Common myeloid progenitor, CD34-positive (primary cell): ENCODE data around the gene RRP1B.
"Not testable (repeated sequence)": the region's sequence is repeated elsewhere in the genome, so short reads cannot be mapped to it uniquely, and the experiment has no call there.

Experiments
- CTCF ChIA-PET: fragments of 350-600 bp; sonication (Branson Sonifier 250); formaldehyde crosslinking; loops from one replicate; lab custom pipeline; 2021; ENCODE audit warnings: antibody characterized with exemption; lab: Charles Lee
- POLR2A ChIA-PET: fragments of 350-600 bp; sonication (Branson Sonifier 250); formaldehyde crosslinking; loops from one replicate; lab custom pipeline; 2021; ENCODE audit warnings: antibody characterized with exemption; lab: Charles Lee
- DNase-seq, 3 donors: peaks; one replicate each; pipeline versions ENCODE4 v3.0.0 to v3.0.0-alpha.2; 2013
- H3K27ac ChIP-seq, 2 experiments: 1 replicate in 1 of 2; 2 replicates in 1 of 2; pipeline ENCODE4 v1.7.0; 2013; ENCODE audit warnings: inconsistent platforms in 2 of 2, low read length in 2 of 2, mild to moderate bottlenecking in 2 of 2, low read depth in 1 of 2, moderate library complexity in 1 of 2; ENCODE audit not compliant: severe bottlenecking in 2 of 2, insufficient read depth in 1 of 2, poor library complexity in 1 of 2
- H3K27me3 ChIP-seq, 5 experiments: replicated peaks in 2 of 5; 1 replicate in 3 of 5; 2 replicates in 2 of 5; pipeline versions ENCODE4 v1.6.1 to v1.7.0; 2013; ENCODE audit warnings: low read length in 4 of 5, mild to moderate bottlenecking in 2 of 5, moderate library complexity in 2 of 5, inconsistent platforms in 1 of 5; ENCODE audit not compliant: insufficient read depth in 5 of 5, control insufficient read depth in 4 of 5
- H3K36me3 ChIP-seq, 4 experiments: 1 replicate in 2 of 4; 2 replicates in 2 of 4; pipeline versions ENCODE4 v1.6.1 to v1.7.0; 2013; ENCODE audit warnings: low read length in 3 of 4, control low read depth in 1 of 4, mild to moderate bottlenecking in 1 of 4; ENCODE audit not compliant: control insufficient read depth in 4 of 4, insufficient read depth in 4 of 4
- H3K4me1 ChIP-seq, 4 experiments: 1 replicate in 3 of 4; 2 replicates in 1 of 4; pipeline versions ENCODE4 v1.6.1 to v1.7.1; 2013; ENCODE audit warnings: low read length in 3 of 4, mild to moderate bottlenecking in 3 of 4, control low read depth in 1 of 4, inconsistent platforms in 1 of 4, moderate library complexity in 1 of 4; ENCODE audit not compliant: control insufficient read depth in 4 of 4, insufficient read depth in 4 of 4; ENCODE audit errors: control extremely low read depth in 1 of 4
- H3K4me3 ChIP-seq, 7 experiments: 1 replicate in 4 of 7; 2 replicates in 3 of 7; pipeline versions ENCODE4 v1.5.1 to v1.7.0; 2013; ENCODE audit warnings: mild to moderate bottlenecking in 7 of 7, low read length in 6 of 7, moderate library complexity in 6 of 7, inconsistent platforms in 2 of 7, low read depth in 2 of 7, control low read depth in 1 of 7; ENCODE audit not compliant: insufficient read depth in 4 of 7, control insufficient read depth in 1 of 7; ENCODE audit errors: extremely low read depth in 1 of 7
- H3K9me3 ChIP-seq, 5 experiments: 1 replicate in 4 of 5; 2 replicates in 1 of 5; pipeline versions ENCODE4 v1.6.1 to v1.7.1; 2013; ENCODE audit warnings: low read length in 4 of 5, mild to moderate bottlenecking in 2 of 5, inconsistent platforms in 1 of 5, low read depth in 1 of 5, moderate library complexity in 1 of 5; ENCODE audit not compliant: control insufficient read depth in 4 of 5, insufficient read depth in 2 of 5; ENCODE audit errors: control extremely low read depth in 1 of 5
- WGBS: methylation state at CpG from one replicate; pipeline ENCODE4 v1.1.5; 2013; ENCODE audit not compliant: insufficient coverage; 5-methylcytosine and 5-hydroxymethylcytosine counted together

Gene RRP1B

DNA sequence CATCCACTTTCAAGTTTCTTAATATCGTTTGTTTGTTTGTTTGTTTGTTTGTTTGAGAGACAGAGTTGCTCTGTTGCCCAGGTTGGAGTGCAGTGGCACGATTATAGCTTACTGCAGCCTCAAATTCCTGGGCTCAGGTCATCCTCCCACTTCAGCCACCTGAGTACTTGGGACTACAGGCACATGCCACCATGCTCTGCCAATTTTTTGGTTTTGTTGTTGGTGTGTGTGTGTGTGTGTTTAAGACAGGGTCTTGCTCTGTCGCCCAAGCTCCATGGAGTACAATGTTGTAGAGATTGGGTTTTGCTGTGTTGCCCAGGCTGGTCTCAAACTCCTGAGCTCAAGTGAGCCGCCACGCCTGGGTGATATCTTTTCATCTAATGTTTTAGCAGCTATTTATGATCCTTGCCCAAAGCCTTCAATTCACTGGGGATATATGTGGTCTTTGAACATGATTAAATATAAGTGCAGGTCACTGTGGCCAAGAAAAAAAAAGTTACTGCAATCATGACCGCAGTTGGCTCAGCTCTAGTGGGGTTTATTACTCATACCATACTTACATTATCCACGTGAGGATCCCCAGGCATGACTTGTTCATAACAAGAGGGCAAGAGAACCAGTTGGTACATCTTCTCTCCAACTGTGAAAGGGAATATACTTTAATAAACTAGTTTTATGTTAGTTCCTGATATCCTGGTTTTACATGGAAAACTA lies 8.0 kb downstream of the RRP1B start:
- H3K36me3 ChIP-seq = peaks cover 3 to 61% (median 31%) of the 10 kb centered on the region in 4 experiments
- H3K4me3 ChIP-seq = no peak overlapping the region
- DNase-seq = no peak
- H3K9me3 ChIP-seq = no peaks in the 10 kb centered on the region
- no peaks in the 10 kb centered on the region for H3K27me3 ChIP-seq
- no peak overlapping the region for H3K27ac ChIP-seq
- H3K4me1 ChIP-seq = peaks cover 2 to 17% (median 9%) of the 10 kb centered on the region in 4 experiments
- WGBS = 92% methylated on average over 4 of the region's 7 CpGs
- CTCF ChIA-PET = no interaction called here
- POLR2A ChIA-PET = no interaction called here

GRCh38 chr21:43669828-43670605 lies 10.7 kb downstream of the RRP1B start:
- Histone ChIP-seq H3K4me1 (peaks cover 0 to 3% (median 1%) of the 10 kb centered on the region in 4 experiments), H3K27me3 (no peaks in the 10 kb centered on the region), H3K27ac (no peak overlapping the region), H3K9me3 (no peaks in the 10 kb centered on the region), H3K36me3 (peaks cover 7 to 66% (median 40%) of the 10 kb centered on the region in 4 experiments), H3K4me3 (no peak overlapping the region)
- ChIA-PET POLR2A (no interaction called here), CTCF (interaction anchor here (1.1 kb wide), 1 partner anchor 17 kb away, joined by 3 read pairs; no protein-coding TSS in a partner anchor)
- DNase-seq = no peak
- WGBS = 96% methylated on average over 17 of the region's 20 CpGs

DNA sequence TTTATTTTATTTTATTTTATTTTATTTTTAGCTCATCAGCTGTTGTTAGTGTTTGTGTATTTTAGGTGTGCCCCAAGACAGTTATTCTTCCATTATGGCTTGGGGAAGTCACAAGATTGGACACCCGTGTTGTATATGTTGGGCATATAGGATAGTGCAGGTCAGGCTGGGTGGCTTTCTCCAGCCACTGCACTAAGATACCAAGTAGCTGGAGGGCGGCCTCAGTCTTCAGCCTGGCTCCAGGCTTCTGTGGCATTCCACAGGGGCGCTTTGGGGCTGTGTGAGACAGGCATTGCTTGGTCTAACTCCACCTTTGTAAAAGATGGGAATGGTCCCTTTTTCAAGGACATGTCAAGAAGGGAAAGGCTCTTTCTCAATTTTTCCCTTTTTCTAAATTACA lies 16.5 kb downstream of the RRP1B start:
- Histone ChIP-seq H3K9me3 (no peaks in the 10 kb centered on the region), H3K4me3 (no peak overlapping the region), H3K27me3 (no peaks in the 10 kb centered on the region), H3K4me1 (no peaks in the 10 kb centered on the region), H3K36me3 (peaks cover 19 to 84% (median 51%) of the 10 kb centered on the region in 4 experiments), H3K27ac (no peak overlapping the region)
- 100% methylated on average over 2 of the region's 3 CpGs for WGBS
- ChIA-PET POLR2A (no interaction called here), CTCF (interaction anchor here (1.0 to 1.6 kb wide), 3 partner anchors 9 to 14 kb away, joined by 3 to 4 read pairs (median 4); no protein-coding TSS in a partner anchor)
- no peak for DNase-seq

DNA sequence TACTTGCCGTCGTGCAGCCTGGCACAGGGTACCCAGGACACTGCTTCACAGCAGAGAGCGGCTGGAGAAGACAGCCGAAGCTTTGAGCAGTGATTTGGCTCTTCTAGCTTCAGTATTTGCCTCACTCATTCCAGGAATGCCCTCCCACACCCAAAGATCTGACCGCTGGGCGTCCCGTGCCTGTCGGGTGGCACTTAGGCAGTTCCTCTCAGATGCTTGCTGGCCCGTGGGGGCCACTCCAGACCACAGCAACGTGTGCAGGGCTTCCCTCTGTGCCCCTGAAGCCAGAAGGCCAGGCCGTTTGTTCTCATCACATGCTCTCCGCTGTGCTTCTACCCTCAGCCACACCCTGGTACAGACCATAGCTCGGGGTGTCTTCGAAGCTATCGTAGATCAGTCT lies 17.0 kb downstream of the RRP1B start:
- POLR2A ChIA-PET = no interaction called here
- Histone ChIP-seq H3K36me3 (peaks cover 19 to 81% (median 49%) of the 10 kb centered on the region in 4 experiments), H3K4me3 (no peak overlapping the region), H3K27ac (no peak overlapping the region), H3K9me3 (no peaks in the 10 kb centered on the region), H3K27me3 (no peaks in the 10 kb centered on the region), H3K4me1 (no peaks in the 10 kb centered on the region)
- CTCF ChIA-PET = interaction anchor here (1.0 to 1.5 kb wide), 2 partner anchors 11 to 13 kb away, joined by 3 to 4 read pairs; no protein-coding TSS in a partner anchor
- DNase-seq = no peak
- WGBS = 97% methylated on average over 15 of the region's 15 CpGs

GRCh38 chr21:43679951-43680350 lies 20.6 kb downstream of the RRP1B start:
- POLR2A ChIA-PET = no interaction called here
- H3K36me3 ChIP-seq = peaks cover 19 to 80% (median 56%) of the 10 kb centered on the region in 4 experiments

DNA sequence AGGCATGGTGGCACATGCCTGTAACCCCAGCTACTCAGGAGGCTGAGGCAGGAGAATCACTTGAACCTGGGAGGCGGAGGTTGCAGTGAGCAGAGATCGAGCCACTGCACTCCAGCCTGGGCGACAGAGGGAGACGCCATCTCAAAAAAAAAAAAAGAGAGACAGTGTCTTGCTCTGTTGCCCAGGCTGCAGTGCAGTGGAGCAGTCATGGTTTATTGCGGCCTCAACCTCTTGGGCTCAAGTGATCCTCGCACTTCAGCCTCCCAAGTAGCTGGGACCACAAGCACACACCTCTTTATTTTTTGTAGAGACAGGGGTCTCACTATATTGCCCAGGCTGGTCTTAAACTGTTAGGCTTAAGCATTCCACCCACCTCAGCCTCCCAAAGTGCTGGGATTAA lies 21.1 kb downstream of the RRP1B start:
- H3K36me3 ChIP-seq = peaks cover 19 to 80% (median 57%) of the 10 kb centered on the region in 4 experiments
- H3K4me1 ChIP-seq, H3K4me3 ChIP-seq, CTCF ChIA-PET, H3K27me3 ChIP-seq, POLR2A ChIA-PET, DNase-seq, H3K27ac ChIP-seq, H3K9me3 ChIP-seq: not testable (repeated sequence)
- no CpG with 5 or more reads among the region's 6 CpGs for WGBS

More at GRCh38 chr21:43679951-43680350, 20.6 kb downstream of the RRP1B start:
- Histone ChIP-seq H3K27me3 (no peaks in the 10 kb centered on the region), H3K27ac (no peak overlapping the region), H3K4me1 (no peaks in the 10 kb centered on the region), H3K9me3 (no peaks in the 10 kb centered on the region), H3K4me3 (no peak overlapping the region)
- 88% methylated on average over 9 of the region's 12 CpGs for WGBS
- CTCF ChIA-PET = no interaction called here
- DNase-seq = no peak

GRCh38 chr21:43681650-43682049 lies 22.3 kb downstream of the RRP1B start:
- H3K4me1 ChIP-seq = no peaks in the 10 kb centered on the region
- no peak for DNase-seq
- ChIA-PET CTCF (interaction anchor here (0.7 kb wide), 1 partner anchor 1444 kb away, joined by 3 read pairs; no protein-coding TSS in a partner anchor), POLR2A (no interaction called here)
- no peaks in the 10 kb centered on the region for H3K9me3 ChIP-seq
- WGBS = 100% methylated on average over 5 of the region's 6 CpGs
- no peak overlapping the region for H3K27ac ChIP-seq
- no peaks in the 10 kb centered on the region for H3K27me3 ChIP-seq
- H3K4me3 ChIP-seq = no peak overlapping the region
- peaks cover 15 to 81% (median 59%) of the 10 kb centered on the region in 4 experiments for H3K36me3 ChIP-seq
